Sigmoid colon (tissue), 7 donors: ENCODE results near the gene CCDC136. TPM values are rescaled to one million over a fixed set of nuclear protein-coding genes. Genes with fewer than 3 reads are reported as not detected.

Experiments
- DNase-seq: peaks from one replicate; pipeline ENCODE4 v3.0.0-alpha.2; 2019
- H3K27ac ChIP-seq, 4 donors: fragments of 200-600 bp; sonication (generic); one replicate each; pipeline ENCODE4 v1.5.1; 2016 to 2019; ENCODE audit warnings: mild to moderate bottlenecking in 1 of 4
- H3K27me3 ChIP-seq, 3 donors: fragments of 200-600 bp; sonication (generic); one replicate each; pipeline ENCODE4 v1.5.1; 2019; ENCODE audit warnings: mild to moderate bottlenecking in 1 of 3
- H3K36me3 ChIP-seq, 4 donors: fragments of 200-600 bp; sonication (generic); one replicate each; pipeline ENCODE4 v1.5.1; 2016 to 2019
- H3K4me1 ChIP-seq, 4 donors: fragments of 200-600 bp; sonication (generic); one replicate each; pipeline ENCODE4 v1.5.1; 2017 to 2019
- H3K4me3 ChIP-seq, 4 donors: fragments of 200-600 bp; sonication (generic); one replicate each; pipeline ENCODE4 v1.5.1; 2017 to 2019; ENCODE audit warnings: mild to moderate bottlenecking in 2 of 4, moderate library complexity in 1 of 4
- H3K9me3 ChIP-seq, 4 donors: fragments of 200-600 bp in 3 of 4; sonication (generic) in 3 of 4; one replicate each; pipeline versions ENCODE4 v1.5.1 to v1.6.1; 2013 to 2019
- EP300 ChIP-seq, 4 donors: sonication (generic); formaldehyde crosslinking; IDR thresholded peaks; one replicate each; pipeline ENCODE4 v1.6.1; 2017; ENCODE audit warnings: antibody characterized with exemption in 4 of 4
- POLR2A ChIP-seq, 2 donors: fragments of 450-650 bp; IDR thresholded peaks; one replicate each; pipeline ENCODE4 v1.6.1; 2016; ENCODE audit warnings: antibody characterized with exemption in 2 of 2, mild to moderate bottlenecking in 2 of 2, moderate library complexity in 2 of 2
- POLR2AphosphoS5 ChIP-seq, 4 donors: sonication (generic); formaldehyde crosslinking; IDR thresholded peaks; one replicate each; pipeline ENCODE4 v1.6.1; 2017; ENCODE audit warnings: antibody characterized with exemption in 4 of 4
- WGBS, 2 donors: extraction: QIAGEN DNeasy Blood & Tissue Kit; methylation state at CpG; one replicate each; pipeline ENCODE4 v1.1.7; 2013; 5-methylcytosine and 5-hydroxymethylcytosine counted together
- intact Hi-C: fragments of 100-400 bp; cut with DNase I; formaldehyde crosslinking; loops from one replicate; pipeline ENCODE4 v1.15.1; 2023
- polyA plus RNA-seq, 3 donors: library from polyadenylated mRNA; stranded (reverse); fragments of 200-250 nt; gene quantifications; one replicate each; pipeline ENCODE4 v1.2.3, GENCODE V29; 2013
- total RNA-seq, 4 donors: library from RNA; depleted of rRNA; stranded (reverse); fragments of >200 nt; gene quantifications; one replicate each; pipeline ENCODE4 v1.1.0, GENCODE V29; 2016
- TF ChIP-seq, protein P1 (sequence below), 4 experiments: fragments of 450-650 bp in 3 of 4; fragments of 200-600 bp in 1 of 4; IDR thresholded peaks; one replicate each; pipeline ENCODE4 v1.5.1; 2016 to 2019; ENCODE audit warnings: antibody characterized with exemption in 4 of 4, mild to moderate bottlenecking in 3 of 4, moderate library complexity in 2 of 4
- donor health status: healthy with polysubstance abuse.
- donor health status: Bipolar disorder and iron deficiency.
- donor health status: healthy.

CCDC136 gene
- total and polyA plus RNA-seq, 7 donors, result 2.4 to 53.7 (median 21.7) TPM; not detected in 1

DNA sequence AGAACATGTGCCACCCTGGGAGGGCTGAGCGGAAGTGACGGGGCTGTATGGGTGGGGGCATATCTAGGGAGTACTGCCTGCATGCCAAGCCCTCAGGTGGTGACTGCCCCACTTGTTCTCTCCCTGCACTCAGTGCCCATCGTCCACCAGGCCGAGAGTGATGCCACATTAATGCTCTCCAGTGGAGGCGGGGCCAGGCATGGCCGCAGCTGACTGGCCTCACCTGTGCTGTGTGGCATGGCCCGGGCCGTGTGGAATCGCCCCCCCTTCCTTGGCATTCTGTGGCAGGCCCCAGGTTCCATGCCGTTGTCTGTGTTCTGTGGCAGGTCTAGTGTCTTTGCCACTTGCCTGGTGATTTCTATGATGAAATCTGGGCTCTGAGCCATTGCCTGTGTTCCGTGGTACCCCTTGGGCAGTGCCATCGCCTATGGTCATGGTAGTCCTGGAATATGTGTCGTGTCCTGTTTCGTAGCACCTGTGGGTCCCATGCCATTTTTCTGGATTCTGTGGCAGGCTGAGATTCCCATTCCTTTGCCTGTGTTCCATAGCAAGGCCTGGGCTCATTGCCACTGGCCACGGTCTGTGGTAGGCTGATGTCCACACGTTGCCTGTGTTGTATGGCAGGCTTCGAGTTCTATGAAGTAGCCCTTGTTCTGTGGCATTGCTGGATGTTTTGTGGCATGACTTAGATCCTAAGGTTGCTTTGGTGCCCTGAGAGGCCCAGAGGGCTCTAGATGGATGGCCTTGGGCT, 47.4 kb downstream of the CCDC136 start:
- intact Hi-C loops, result no loop called here
- Histone ChIP-seq H3K9me3 (no peaks in the 10 kb centered on the region), H3K36me3 (peaks cover 44 to 92% (median 83%) of the 10 kb centered on the region in 4 donors), H3K4me1 (peaks cover 0 to 73% (median 48%) of the 10 kb centered on the region in 4 donors), H3K27ac (peak overlapping the region; percentile 95 to 99 (median 98)), H3K27me3 (no peaks in the 10 kb centered on the region), H3K4me3 (no peak overlapping the region)
- DNase-seq, result no peak
- 90 to 93% methylated on average over 17 of the region's 17 CpGs for WGBS, 2 donors
- TF ChIP-seq, protein P1, sequence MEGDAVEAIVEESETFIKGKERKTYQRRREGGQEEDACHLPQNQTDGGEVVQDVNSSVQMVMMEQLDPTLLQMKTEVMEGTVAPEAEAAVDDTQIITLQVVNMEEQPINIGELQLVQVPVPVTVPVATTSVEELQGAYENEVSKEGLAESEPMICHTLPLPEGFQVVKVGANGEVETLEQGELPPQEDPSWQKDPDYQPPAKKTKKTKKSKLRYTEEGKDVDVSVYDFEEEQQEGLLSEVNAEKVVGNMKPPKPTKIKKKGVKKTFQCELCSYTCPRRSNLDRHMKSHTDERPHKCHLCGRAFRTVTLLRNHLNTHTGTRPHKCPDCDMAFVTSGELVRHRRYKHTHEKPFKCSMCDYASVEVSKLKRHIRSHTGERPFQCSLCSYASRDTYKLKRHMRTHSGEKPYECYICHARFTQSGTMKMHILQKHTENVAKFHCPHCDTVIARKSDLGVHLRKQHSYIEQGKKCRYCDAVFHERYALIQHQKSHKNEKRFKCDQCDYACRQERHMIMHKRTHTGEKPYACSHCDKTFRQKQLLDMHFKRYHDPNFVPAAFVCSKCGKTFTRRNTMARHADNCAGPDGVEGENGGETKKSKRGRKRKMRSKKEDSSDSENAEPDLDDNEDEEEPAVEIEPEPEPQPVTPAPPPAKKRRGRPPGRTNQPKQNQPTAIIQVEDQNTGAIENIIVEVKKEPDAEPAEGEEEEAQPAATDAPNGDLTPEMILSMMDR (IDR thresholded peaks at IDR 0.05), result no peak
- TF ChIP-seq EP300 (IDR thresholded peaks at IDR 0.05), result no peak
- TF ChIP-seq POLR2A (IDR thresholded peaks at IDR 0.05), result no peak
- TF ChIP-seq POLR2AphosphoS5 (IDR thresholded peaks at IDR 0.05), result no peak

DNA sequence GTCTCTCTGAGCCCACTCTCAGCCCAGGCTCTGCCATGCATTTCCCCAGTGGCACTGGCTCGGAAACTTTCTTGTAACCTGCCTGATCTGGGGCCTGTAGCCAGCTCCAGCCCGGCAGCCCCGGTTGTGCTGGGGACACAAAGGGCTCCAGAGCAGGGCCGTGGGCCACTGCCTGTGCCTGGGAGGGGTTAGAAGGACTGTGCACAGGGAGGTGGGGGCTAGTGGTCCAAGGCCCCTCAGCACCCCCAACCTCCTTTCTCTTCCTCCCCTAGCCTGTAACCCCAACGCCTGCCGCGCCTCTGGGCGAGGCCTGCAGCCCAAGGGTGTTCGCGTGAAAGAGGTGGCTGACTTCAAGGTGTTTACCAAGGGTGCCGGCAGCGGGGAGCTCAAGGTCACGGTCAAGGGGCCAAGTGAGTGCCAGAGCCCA, 48.0 kb downstream of the CCDC136 start:
- no peaks in the 10 kb centered on the region for H3K9me3 ChIP-seq
- H3K27ac ChIP-seq, result peak overlapping the region; percentile 54 to 99 (median 96)
- peaks cover 0 to 68% (median 42%) of the 10 kb centered on the region in 4 donors for H3K4me1 ChIP-seq
- no peak overlapping the region for H3K4me3 ChIP-seq
- H3K36me3 ChIP-seq, result peaks cover 50 to 98% (median 89%) of the 10 kb centered on the region in 4 donors
- intact Hi-C loops, result no loop called here
- no peak for TF ChIP-seq POLR2AphosphoS5 (IDR thresholded peaks at IDR 0.05)
- TF ChIP-seq POLR2A (IDR thresholded peaks at IDR 0.05), result no peak
- TF ChIP-seq, protein P1 (IDR thresholded peaks at IDR 0.05), result no peak
- no peak for TF ChIP-seq EP300 (IDR thresholded peaks at IDR 0.05)
- H3K27me3 ChIP-seq, result no peaks in the 10 kb centered on the region
- WGBS, 2 donors, result 43 to 78% methylated on average over 13 of the region's 13 CpGs
- DNase-seq, result no peak

DNA sequence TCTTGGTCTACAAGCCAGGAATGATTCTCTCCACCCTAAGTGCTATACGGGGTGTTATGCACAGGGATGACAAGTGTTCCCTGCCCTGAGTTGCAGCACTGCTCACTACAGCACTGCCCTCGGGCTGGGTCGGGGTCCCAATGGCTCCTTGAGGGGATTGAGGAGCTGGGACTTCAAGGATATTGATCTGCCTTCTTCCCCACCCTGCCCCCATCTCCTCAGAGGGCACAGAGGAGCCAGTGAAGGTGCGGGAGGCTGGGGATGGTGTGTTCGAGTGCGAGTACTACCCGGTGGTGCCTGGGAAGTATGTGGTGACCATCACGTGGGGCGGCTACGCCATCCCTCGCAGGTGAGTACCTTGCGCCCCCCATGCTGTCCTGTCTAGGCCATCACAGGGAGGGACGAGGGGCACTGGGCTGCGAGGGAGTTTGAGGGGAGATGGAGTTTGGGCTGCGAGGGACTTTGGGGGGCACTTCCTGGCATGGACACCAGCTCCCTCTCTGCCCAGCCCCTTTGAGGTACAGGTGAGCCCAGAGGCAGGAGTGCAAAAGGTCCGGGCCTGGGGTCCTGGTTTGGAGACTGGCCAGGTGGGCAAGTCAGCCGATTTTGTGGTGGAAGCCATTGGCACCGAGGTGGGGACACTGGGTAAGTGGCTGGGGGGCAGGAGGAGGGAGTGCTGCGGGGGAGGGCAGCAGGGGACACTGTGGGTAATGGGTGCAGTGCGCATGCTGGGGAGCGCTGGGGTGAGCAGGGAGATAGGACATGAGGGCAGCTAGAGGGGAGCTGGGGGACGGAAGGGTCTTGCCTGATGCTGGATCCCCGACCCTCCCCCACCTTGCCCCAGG, 48.8 kb downstream of the CCDC136 start:
- Histone ChIP-seq H3K36me3 (peaks cover 51 to 99% (median 92%) of the 10 kb centered on the region in 4 donors), H3K27me3 (no peaks in the 10 kb centered on the region), H3K4me1 (peaks cover 0 to 61% (median 34%) of the 10 kb centered on the region in 4 donors), H3K9me3 (no peaks in the 10 kb centered on the region), H3K4me3 (no peak overlapping the region), H3K27ac (peak overlapping the region; percentile 54 to 99 (median 96))
- WGBS, 2 donors, result 86 to 93% methylated on average over 23 of the region's 23 CpGs
- intact Hi-C loops, result no loop called here
- TF ChIP-seq EP300 (IDR thresholded peaks at IDR 0.05) (no peak), POLR2AphosphoS5 (IDR thresholded peaks at IDR 0.05) (no peak), POLR2A (IDR thresholded peaks at IDR 0.05) (no peak)
- TF ChIP-seq, protein P1 (IDR thresholded peaks at IDR 0.05), result no peak
- DNase-seq, result no peak

DNA sequence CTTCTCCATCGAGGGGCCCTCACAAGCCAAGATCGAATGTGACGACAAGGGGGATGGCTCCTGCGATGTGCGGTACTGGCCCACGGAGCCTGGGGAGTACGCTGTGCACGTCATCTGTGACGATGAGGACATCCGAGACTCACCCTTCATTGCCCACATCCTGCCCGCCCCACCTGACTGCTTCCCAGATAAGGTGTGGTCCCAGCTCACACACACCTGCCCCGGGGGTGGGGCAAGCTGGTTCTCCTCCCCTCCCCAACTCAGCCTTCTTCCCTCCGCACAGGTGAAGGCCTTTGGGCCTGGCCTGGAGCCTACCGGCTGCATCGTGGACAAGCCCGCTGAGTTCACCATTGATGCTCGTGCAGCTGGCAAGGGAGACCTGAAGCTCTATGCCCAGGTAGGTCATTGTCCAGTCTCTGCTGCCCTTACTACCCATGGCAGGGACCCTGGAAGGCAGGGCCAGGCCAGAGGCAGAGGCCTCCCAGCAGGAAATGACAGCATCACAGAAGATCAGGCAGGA, 49.5 kb downstream of the CCDC136 start:
- no peaks in the 10 kb centered on the region for H3K27me3 ChIP-seq
- H3K27ac ChIP-seq, result peak overlapping the region; percentile 30 to 99 (median 96)
- WGBS, 2 donors, result 27 to 77% methylated on average over 17 of the region's 17 CpGs
- H3K36me3 ChIP-seq, result peaks cover 48 to 100% (median 94%) of the 10 kb centered on the region in 4 donors
- H3K4me1 ChIP-seq, result peaks cover 0 to 54% (median 27%) of the 10 kb centered on the region in 4 donors
- TF ChIP-seq, protein P1 (IDR thresholded peaks at IDR 0.05), result no peak
- no peak for TF ChIP-seq POLR2A (IDR thresholded peaks at IDR 0.05)
- no peak for TF ChIP-seq POLR2AphosphoS5 (IDR thresholded peaks at IDR 0.05)
- intact Hi-C loops, result no loop called here
- no peaks in the 10 kb centered on the region for H3K9me3 ChIP-seq
- DNase-seq, result no peak
- no peak overlapping the region for H3K4me3 ChIP-seq
